GM19463 (cell line): ENCODE data around the gene ADNP.

Source experiments
- ATAC-seq: cut with Tn5 transposase; IDR thresholded peaks from one replicate; pipeline ENCODE4 v1.9.1; 2021; ENCODE audit warnings: mild to moderate bottlenecking, moderate library complexity; ENCODE audit not compliant: unreplicated experiment

Gene ADNP

GRCh38 chr20:50852085-50852484 is 79.2 kb downstream of the ADNP start:
- ATAC-seq: no peak

DNA sequence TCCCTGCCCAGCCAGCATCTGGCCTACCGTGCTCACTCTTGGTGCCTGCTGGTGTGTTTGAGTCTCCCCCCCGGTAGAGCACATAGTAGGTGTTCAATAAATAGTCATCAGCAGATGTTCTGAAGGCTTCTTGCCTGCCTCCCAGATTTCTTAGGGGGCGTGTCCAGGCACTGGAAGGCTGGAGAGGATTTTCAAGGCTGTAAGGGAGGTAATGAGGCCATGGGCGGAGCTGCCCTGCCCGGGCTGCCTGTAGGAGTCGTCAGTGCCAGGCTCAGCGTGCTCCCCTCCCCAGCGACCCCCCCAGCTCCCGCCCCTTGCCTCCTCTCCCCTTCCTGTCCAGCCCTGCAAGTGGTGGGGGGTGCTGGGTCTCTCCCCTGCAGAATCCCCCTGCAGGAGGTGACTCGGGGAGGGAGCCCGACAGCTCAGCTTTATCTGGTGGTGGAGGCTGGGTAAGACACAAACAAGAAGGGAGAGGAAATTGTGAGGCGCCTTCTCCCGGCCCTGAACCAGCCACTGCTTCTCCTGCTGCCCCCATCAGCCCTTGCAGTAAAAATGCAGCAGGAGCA is 80.4 kb downstream of the ADNP start:
- ATAC-seq: no peak

- ATAC-seq: no peak
Observed at GRCh38 chr20:50848846-50849673, 82.2 kb downstream of the ADNP start.

- no peak for ATAC-seq
Observed at GRCh38 chr20:50848341-50848808, 82.9 kb downstream of the ADNP start.

DNA sequence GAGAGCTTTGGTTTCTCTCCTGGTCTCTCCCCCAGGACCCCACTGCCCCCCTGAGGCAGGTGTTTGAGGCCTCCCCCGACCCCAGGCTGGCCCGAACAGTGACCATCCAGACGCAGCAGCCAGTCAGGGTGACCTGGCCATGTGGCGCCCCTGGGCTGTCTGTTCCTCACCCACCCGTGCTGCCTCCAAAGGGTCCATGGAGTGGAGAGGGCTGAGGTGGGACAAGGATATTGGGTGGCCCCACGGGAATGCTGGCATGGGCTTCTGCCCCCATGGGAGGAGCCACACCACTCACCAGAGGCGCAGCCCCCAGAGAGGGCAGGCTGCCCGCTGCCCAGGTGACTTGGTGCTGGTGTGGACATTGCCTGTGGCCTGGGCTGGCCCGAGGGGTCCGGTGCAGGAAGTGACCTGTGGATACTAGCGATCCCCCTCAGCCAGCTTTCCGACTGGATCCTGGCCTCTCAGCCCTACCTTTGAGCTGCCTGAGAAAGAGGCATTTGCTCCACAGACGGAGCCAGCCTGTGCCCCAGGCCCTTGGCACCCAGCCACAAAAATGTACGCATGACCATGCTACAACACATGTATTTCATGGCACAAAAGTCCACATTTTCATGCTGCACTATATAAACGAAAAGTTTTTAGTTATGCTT is 85.5 kb downstream of the ADNP start:
- ATAC-seq: no peak

DNA sequence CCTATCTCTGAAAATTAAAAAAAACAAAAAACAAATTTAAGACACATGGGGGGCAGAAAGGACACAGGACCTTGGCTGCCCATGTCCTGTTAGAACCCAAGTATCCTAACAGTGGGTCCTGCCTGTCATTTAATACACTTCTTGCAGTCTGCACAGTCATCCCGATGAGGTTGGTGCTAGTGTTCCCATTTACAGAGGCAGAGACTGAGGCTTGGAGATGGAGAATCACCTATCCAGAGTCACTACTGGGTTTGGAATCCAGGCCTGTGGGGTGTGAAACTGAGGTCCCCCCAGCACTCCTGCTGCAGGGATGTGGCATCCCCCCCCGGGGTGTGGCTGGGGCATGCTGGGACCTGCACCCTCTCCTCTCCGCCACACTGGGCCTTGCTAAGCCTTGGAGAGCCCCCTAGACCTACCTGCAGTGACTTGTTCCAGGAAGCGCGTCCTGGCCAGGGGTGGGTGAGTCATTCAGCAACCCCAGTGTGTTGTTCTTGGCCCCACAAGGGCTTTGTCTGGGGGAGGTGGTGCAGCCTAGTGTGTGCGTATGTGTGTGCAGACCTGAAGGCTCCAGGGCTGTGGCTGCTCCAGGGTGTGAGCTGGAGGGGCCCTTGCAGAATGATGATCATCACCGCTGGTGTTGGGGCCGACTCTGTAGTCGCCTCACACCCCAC is 86.7 kb downstream of the ADNP start:
- ATAC-seq: peak; percentile 92

DNA sequence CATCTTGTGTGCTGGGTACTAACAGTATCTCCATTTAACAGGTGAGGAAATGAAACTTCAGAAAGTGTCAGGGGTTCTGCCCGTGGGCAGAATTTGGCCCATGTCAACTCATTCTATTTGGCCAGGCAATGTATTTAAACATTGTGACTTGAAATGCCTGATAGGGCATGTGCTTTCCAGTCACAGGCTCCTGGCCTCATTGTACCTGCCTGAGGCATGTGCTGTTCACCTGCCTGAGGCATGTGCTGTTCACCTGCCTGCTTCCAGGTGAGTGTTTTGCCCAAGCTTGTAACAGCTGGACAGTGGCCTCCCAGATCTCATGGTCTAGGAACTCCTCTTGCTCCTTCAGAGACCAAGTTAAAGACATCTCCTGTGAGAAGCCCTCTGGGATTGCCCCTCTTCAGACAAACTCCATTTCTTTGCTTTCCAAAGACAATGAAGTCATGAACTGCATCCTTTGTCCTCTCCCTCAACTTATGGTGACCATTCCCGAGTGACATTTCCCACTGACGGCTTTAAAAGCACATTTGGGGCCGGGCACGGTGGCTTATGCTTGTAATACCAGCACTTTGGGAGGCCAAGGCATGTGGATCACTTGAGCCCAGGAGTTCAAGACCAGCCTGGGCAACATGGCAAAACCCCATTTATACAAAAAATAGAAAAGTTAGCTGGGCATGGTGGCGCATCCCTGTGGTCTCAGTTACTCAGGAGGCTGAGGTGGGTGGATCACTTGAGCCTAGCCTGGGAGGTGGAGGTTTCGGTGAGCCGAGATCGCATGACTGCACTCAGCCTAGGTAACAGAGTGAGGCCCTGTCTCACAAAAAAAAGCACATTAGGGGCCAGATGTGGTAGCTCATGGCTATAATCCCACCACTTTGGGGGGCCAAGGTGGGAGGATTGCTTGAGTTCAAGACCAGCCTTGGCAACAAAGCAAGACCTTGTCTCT is 87.6 kb downstream of the ADNP start:
- ATAC-seq: no peak

DNA sequence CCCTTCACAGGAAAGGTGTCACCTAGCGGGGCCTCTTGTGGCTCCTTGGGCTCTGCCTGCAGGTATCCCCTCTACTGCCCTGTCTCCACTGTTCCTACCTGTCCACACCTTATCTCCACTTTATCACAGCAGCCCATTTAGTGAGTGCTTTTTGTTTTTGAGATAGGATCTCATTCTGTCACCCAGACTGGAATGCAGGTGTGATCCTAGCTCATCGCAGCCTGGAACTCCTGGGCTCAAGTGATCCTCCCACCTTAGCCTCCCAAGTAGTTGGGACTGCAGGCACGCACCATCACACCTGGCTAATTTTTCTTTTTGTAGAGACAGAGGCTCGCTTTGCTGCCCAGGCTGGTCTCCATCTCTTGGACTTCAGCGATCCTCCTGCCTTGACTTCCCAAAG is 88.4 kb downstream of the ADNP start:
- ATAC-seq: no peak
